AG04450 (cell line): ENCODE measurements around the gene LIN7B. TPM values are rescaled to one million over a fixed set of nuclear protein-coding genes. Genes with fewer than 3 reads are reported as not detected.
A peak's percentile ranks its signal among the peaks of the same experiment; 100 is the strongest.
"Not testable (repeated sequence)": the region's sequence is repeated elsewhere in the genome, so short reads cannot be mapped to it uniquely, and the experiment has no call there.

ENCODE experiments used
- CTCF ChIA-PET: fragments of 300-600, 350-600 bp; formaldehyde crosslinking; extraction: SDS; loops from one replicate; lab custom pipeline; 2022; ENCODE audit warnings: antibody characterized with exemption, inconsistent platforms; lab: Charles Lee
- POLR2A ChIA-PET: fragments of 350-600 bp; formaldehyde crosslinking; extraction: SDS; loops from one replicate; lab custom pipeline; 2021; ENCODE audit warnings: antibody characterized with exemption, inconsistent platforms; lab: Yijun Ruan, JAX
- DNase-seq: peaks from one replicate; pipeline ENCODE4 v3.0.0-alpha.2; 2011; ENCODE audit warnings: low read depth, low spot score
- H3K27ac ChIP-seq: one replicate; pipeline ENCODE4 v1.5.1; 2012; ENCODE audit warnings: low read depth, low read length, control low read depth
- H3K27me3 ChIP-seq: one replicate; pipeline ENCODE4 v1.6.0; 2012; ENCODE audit warnings: low read length; ENCODE audit not compliant: control insufficient read depth, insufficient read depth
- H3K4me3 ChIP-seq: 2 replicates; pipeline ENCODE4 v1.5.1; 2011; ENCODE audit warnings: mild to moderate bottlenecking, low read depth, low read length, control low read depth
- H3K9me3 ChIP-seq: 2 replicates; pipeline ENCODE4 v1.5.1; 2012; ENCODE audit warnings: low read length; ENCODE audit not compliant: control insufficient read depth, insufficient read depth
- CTCF ChIP-seq: IDR thresholded peaks from 2 replicates; pipeline ENCODE4 v1.5.1; 2011; ENCODE audit warnings: low read depth, low read length, control low read depth, inconsistent platforms
- polyA plus RNA-seq: library from polyadenylated mRNA; depleted of rRNA; stranded (reverse); fragments of >200 nt; gene quantifications from 2 replicates; pipeline ENCODE4 v1.2.3, GENCODE V29; 2011

The LIN7B gene
- polyA plus RNA-seq, 1 experiment, result 4.2 TPM

DNA sequence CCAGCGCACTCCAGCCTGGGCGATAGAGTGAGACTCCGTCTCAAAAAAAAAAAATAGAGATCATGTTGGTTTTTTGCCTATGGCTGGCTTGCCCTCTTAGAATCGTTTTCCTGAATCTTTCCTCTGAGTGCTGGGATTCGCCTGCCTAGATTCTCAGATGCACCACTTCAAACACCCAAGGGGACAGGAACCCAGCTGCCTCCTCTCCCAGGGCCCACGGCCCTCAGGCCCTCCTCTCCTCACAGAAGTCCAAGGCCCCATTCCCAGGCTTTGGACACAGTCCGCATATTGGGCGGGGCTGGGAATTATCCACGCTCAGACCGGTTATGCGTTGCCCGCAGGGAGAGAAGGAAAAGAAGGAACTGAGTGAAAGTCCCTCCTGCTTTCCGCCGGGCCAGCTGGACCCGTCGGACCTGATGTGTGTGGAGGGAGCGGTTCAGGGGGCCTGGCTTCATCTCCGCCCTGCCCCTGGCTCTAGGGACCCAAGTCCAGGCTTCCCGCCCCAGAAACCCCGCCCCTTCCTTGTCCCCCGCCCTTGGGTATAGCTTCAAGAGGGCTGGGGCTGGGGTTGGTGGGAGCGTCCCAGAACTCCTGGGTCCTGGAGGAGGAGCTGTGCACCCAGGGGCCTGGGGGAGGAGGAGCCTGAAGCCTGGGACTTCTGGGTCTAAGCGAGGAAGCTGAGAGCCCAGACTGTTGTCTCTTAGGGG lies 11.0 kb downstream of the LIN7B start:
- Histone ChIP-seq H3K27me3 (peaks cover 9% of the 10 kb centered on the region), H3K27ac (no peak overlapping the region), H3K4me3 (no peak overlapping the region), H3K9me3 (peaks cover under 1% of the 10 kb centered on the region; the same call in 1 of the 2 replicates)
- CTCF ChIA-PET, result interaction anchor here (0.5 kb wide), 1 partner anchor 49 kb away, joined by 3 read pairs; no protein-coding TSS in a partner anchor
- POLR2A ChIA-PET, result no interaction called here
- DNase-seq, result no peak
- no peak for TF ChIP-seq CTCF

DNA sequence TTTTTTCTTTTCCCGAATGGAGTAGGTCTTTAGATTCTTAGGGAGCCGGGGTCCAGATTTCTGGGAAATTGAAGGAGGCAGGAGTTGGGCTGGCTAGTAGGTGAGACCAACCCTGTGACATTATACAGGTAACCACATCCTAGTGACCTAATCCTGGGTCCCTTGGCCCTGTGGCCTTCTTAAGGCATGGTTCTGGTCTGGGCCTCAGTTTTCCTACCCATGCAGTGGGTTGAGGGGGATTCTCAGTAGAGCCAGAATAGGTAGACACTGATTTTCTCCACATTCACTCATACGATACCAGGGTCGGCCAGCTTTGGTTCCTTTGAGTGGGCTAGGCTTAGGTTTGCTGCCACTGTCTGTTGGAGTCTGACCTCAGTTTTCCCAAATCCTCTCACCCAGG lies 12.4 kb downstream of the LIN7B start:
- no peak overlapping the region for H3K27ac ChIP-seq
- POLR2A ChIA-PET, result no interaction called here
- no peak overlapping the region for H3K4me3 ChIP-seq
- peaks cover 9% of the 10 kb centered on the region for H3K27me3 ChIP-seq
- CTCF ChIA-PET, result interaction anchor here (0.6 kb wide), 3 partner anchors 18 to 70 kb away, joined by 4 to 6 read pairs (median 4); no protein-coding TSS in a partner anchor
- no peak for TF ChIP-seq CTCF
- H3K9me3 ChIP-seq, result peaks cover 4% of the 10 kb centered on the region; the same call in 1 of the 2 replicates
- no peak for DNase-seq

- CTCF ChIA-PET, result interaction anchor here (0.6 to 1.8 kb wide), 6 partner anchors 18 to 72 kb away, joined by 4 to 9 read pairs (median 4); no protein-coding TSS in a partner anchor
- DNase-seq, H3K4me3 ChIP-seq, H3K9me3 ChIP-seq, H3K27ac ChIP-seq, POLR2A ChIA-PET, H3K27me3 ChIP-seq: not testable (repeated sequence)
Measured at GRCh38 chr19:49127225-49127624, 13.1 kb downstream of the LIN7B start.

DNA sequence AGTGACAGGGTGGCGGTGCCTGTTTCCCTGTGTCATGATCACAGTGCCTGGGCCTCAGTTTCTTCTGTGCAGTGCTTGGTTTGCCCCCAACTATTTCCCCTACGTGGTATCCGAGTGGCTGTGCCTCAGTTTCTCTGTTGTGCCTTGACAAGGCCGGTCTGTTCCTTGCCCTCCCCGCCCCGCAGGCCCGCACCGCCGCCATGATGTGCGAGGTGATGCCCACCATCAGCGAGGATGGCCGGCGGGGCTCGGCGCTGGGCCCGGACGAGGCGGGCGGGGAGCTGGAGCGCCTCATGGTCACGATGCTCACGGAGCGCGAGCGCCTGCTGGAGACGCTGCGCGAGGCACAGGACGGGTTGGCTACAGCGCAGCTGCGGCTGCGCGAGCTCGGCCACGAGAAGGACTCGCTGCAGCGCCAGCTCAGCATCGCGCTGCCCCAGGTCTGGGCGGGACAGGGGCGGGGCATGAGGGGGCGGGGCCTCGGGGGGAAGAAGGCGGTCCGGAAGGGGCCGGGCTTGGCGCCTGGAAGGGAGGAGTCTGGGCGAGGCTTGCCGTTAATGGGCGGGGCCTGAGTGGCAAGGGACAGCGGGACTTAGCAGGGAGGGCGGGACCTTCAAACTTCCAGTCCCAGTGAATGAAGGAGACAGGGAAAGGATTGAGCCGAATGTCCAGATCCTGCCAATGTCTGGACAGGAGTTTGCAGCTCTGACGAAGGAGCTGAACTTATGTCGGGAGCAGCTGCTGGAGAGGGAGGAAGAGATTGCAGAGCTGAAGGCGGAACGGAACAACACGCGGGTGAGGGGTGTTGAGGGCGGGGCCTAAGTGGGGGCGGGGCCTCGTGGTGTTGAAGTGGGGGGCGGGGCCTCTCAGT lies 13.7 kb downstream of the LIN7B start:
- POLR2A ChIA-PET, result interaction anchor here (0.6 kb wide), 1 partner anchor 459 kb away, joined by 4 read pairs; no protein-coding TSS in a partner anchor
- no peak for TF ChIP-seq CTCF
- H3K27ac ChIP-seq, result peak overlapping the region; percentile 61

GRCh38 chr19:49128545-49129237 lies 14.5 kb downstream of the LIN7B start:
- ChIA-PET CTCF (interaction anchor here (0.7 to 2.1 kb wide), 3 partner anchors 14 to 70 kb away, joined by 5 to 9 read pairs (median 6); partner anchors contain the start of gene LIN7B), POLR2A (no interaction called here)
- no peak for DNase-seq
- no peak overlapping the region for H3K27ac ChIP-seq
- no peak overlapping the region; the same call in 1 of the 2 replicates for H3K4me3 ChIP-seq
- peaks cover 4% of the 10 kb centered on the region; the same call in 1 of the 2 replicates for H3K9me3 ChIP-seq
- TF ChIP-seq CTCF, result no peak
- H3K27me3 ChIP-seq, result peaks cover 7% of the 10 kb centered on the region

More for the DNA sequence above, 13.7 kb downstream of the LIN7B start:
- Histone ChIP-seq H3K4me3 (peak overlapping the region; percentile 56), H3K9me3 (peaks cover 4% of the 10 kb centered on the region; the same call in 1 of the 2 replicates), H3K27me3 (peaks cover 9% of the 10 kb centered on the region)
- DNase-seq, result peak; percentile 91
- CTCF ChIA-PET, result interaction anchor here (0.6 to 1.8 kb wide), 6 partner anchors 14 to 339 kb away, joined by 3 to 9 read pairs (median 4); partner anchors contain the start of genes LIN7B and RUVBL2
